ENCODE measurements around the gene PRR19.
"Not testable (repeated sequence)": the region's sequence is repeated elsewhere in the genome, so short reads cannot be mapped to it uniquely, and the experiment has no call there.

PRR19 gene

GRCh38 chr19:42326969-42327368, 25.0 kb downstream of the PRR19 start:
- no peak for DNase-seq (ENCODE audit: low spot score)

GRCh38 chr19:42327381-42327780, 25.4 kb downstream of the PRR19 start:
- no peak for DNase-seq (ENCODE audit: low spot score)

GRCh38 chr19:42328106-42328505, 26.2 kb downstream of the PRR19 start:
- DNase-seq (ENCODE audit: low spot score) = no peak

- no peak for DNase-seq (ENCODE audit: low spot score)
These were observed 26.9 kb downstream of the PRR19 start for GRCh38 chr19:42328854-42329253.

GRCh38 chr19:42330241-42330711, 28.3 kb downstream of the PRR19 start:
- DNase-seq (ENCODE audit: low spot score) = no peak

- DNase-seq (ENCODE audit: low spot score) = not testable (repeated sequence)
These were observed 29.4 kb downstream of the PRR19 start for GRCh38 chr19:42331333-42331732.

- no peak for DNase-seq (ENCODE audit: low spot score)
These were observed 30.1 kb downstream of the PRR19 start for GRCh38 chr19:42332059-42332458.

GRCh38 chr19:42333018-42333417, 31.1 kb downstream of the PRR19 start:
- no peak for DNase-seq (ENCODE audit: low spot score)

GRCh38 chr19:42333975-42334696, 32.2 kb downstream of the PRR19 start:
- DNase-seq (ENCODE audit: low spot score) = no peak

GRCh38 chr19:42334697-42335373, 32.9 kb downstream of the PRR19 start:
- DNase-seq (ENCODE audit: low spot score) = no peak

GRCh38 chr19:42335374-42335936, 33.5 kb downstream of the PRR19 start:
- no peak for DNase-seq (ENCODE audit: low spot score)

- DNase-seq (ENCODE audit: low spot score) = no peak
These were observed 34.0 kb downstream of the PRR19 start for GRCh38 chr19:42335971-42336370.

GRCh38 chr19:42339126-42339860, 37.4 kb downstream of the PRR19 start:
- not testable (repeated sequence) for DNase-seq (ENCODE audit: low spot score)

- DNase-seq (ENCODE audit: low spot score) = not testable (repeated sequence)
These were observed 38.0 kb downstream of the PRR19 start for GRCh38 chr19:42339922-42340321.

GRCh38 chr19:42343344-42344110, 41.6 kb downstream of the PRR19 start:
- no peak for DNase-seq (ENCODE audit: low spot score)

- DNase-seq (ENCODE audit: low spot score) = no peak
These were observed 42.5 kb downstream of the PRR19 start for GRCh38 chr19:42344336-42344893.

GRCh38 chr19:42345191-42345812, 43.4 kb downstream of the PRR19 start:
- DNase-seq (ENCODE audit: low spot score) = no peak

- DNase-seq (ENCODE audit: low spot score) = no peak
These were observed 46.3 kb downstream of the PRR19 start for GRCh38 chr19:42348211-42348610.

- no peak for DNase-seq (ENCODE audit: low spot score)
These were observed 47.6 kb downstream of the PRR19 start for GRCh38 chr19:42349378-42350107.

GRCh38 chr19:42350417-42350816, 48.5 kb downstream of the PRR19 start:
- no peak for DNase-seq (ENCODE audit: low spot score)

All from kidney tubule cell (primary cell).